Naive thymus-derived CD4-positive, alpha-beta T cell (primary cell): ENCODE results near the gene ELOA. TPM values are rescaled to one million over a fixed set of nuclear protein-coding genes. Genes with fewer than 3 reads are reported as not detected.

ENCODE experiments used
- ATAC-seq: fragments of 150-1000 bp; cut with Tn5 transposase; 2 replicates; pipeline ENCODE4 v1.10.0; 2021; ENCODE audit warnings: mild to moderate bottlenecking, moderate library complexity
- CTCF ChIA-PET: fragments of 350-600 bp; sonication (Branson Sonifier 250); formaldehyde crosslinking; loops from one replicate; lab custom pipeline; 2021; ENCODE audit warnings: antibody characterized with exemption; lab: Charles Lee
- POLR2A ChIA-PET: fragments of 350-600 bp; sonication (Branson Sonifier 250); formaldehyde crosslinking; loops from one replicate; lab custom pipeline; 2021; ENCODE audit warnings: antibody characterized with exemption, inconsistent platforms; lab: Charles Lee
- DNase-seq, 9 donors: peaks; one replicate each; pipeline versions ENCODE4 v3.0.0 to v3.0.0-alpha.2; 2020 to 2022; ENCODE audit warnings: mixed read lengths in 1 of 9
- H3K27ac ChIP-seq: one replicate; pipeline ENCODE4 v1.7.0; 2013; ENCODE audit warnings: mild to moderate bottlenecking, low read depth, low read length, moderate library complexity
- H3K27me3 ChIP-seq, 2 donors: one replicate each; pipeline ENCODE4 v1.7.0; 2013; ENCODE audit warnings: low read length in 2 of 2, mild to moderate bottlenecking in 2 of 2, moderate library complexity in 2 of 2; ENCODE audit not compliant: control insufficient read depth in 2 of 2, insufficient read depth in 2 of 2
- H3K36me3 ChIP-seq, 3 experiments: 1 replicate in 2 of 3; 2 replicates in 1 of 3; pipeline ENCODE4 v1.7.0; 2013; ENCODE audit warnings: low read length in 3 of 3, mild to moderate bottlenecking in 3 of 3, moderate library complexity in 1 of 3; ENCODE audit not compliant: insufficient read depth in 3 of 3, control insufficient read depth in 2 of 3
- H3K4me1 ChIP-seq, 2 donors: one replicate each; pipeline ENCODE4 v1.7.0; 2013; ENCODE audit warnings: low read length in 2 of 2, mild to moderate bottlenecking in 2 of 2, moderate library complexity in 1 of 2; ENCODE audit not compliant: control insufficient read depth in 2 of 2, insufficient read depth in 2 of 2
- H3K4me3 ChIP-seq: 2 replicates; pipeline ENCODE4 v1.7.0; 2013; ENCODE audit warnings: mild to moderate bottlenecking, low read length
- H3K9me3 ChIP-seq, 3 experiments: 1 replicate in 2 of 3; 2 replicates in 1 of 3; pipeline ENCODE4 v1.7.0; 2013; ENCODE audit warnings: low read length in 3 of 3; ENCODE audit not compliant: control insufficient read depth in 2 of 3
- H3K27ac Mint-ChIP-seq, 9 donors: one replicate each; pipeline ENCODE4 v1.8.0; 2020 to 2022; ENCODE audit warnings: mixed read lengths in 9 of 9, mild to moderate bottlenecking in 8 of 9, moderate library complexity in 5 of 9, inconsistent platforms in 2 of 9
- H3K27me3 Mint-ChIP-seq, 5 donors: one replicate each; pipeline ENCODE4 v1.8.0; 2021 to 2022; ENCODE audit warnings: mixed read lengths in 5 of 5, mild to moderate bottlenecking in 1 of 5
- H3K36me3 Mint-ChIP-seq, 5 donors: one replicate each; pipeline ENCODE4 v1.8.0; 2020 to 2022; ENCODE audit warnings: mixed read lengths in 5 of 5, mild to moderate bottlenecking in 3 of 5, inconsistent platforms in 1 of 5
- H3K4me1 Mint-ChIP-seq, 7 donors: one replicate each; pipeline ENCODE4 v1.8.0; 2020 to 2022; ENCODE audit warnings: mixed read lengths in 7 of 7, mild to moderate bottlenecking in 3 of 7, inconsistent platforms in 1 of 7
- H3K4me3 Mint-ChIP-seq, 10 donors: one replicate each; pipeline ENCODE4 v1.8.0; 2020 to 2022; ENCODE audit warnings: mild to moderate bottlenecking in 10 of 10, mixed read lengths in 10 of 10, moderate library complexity in 6 of 10, inconsistent platforms in 2 of 10
- H3K9me3 Mint-ChIP-seq, 11 donors: one replicate each; pipeline ENCODE4 v1.8.0; 2020 to 2022; ENCODE audit warnings: mixed read lengths in 11 of 11, mild to moderate bottlenecking in 4 of 11, inconsistent platforms in 1 of 11, moderate library complexity in 1 of 11
- intact Hi-C, 2 donors: fragments of 100-400 bp; cut with micrococcal nuclease; formaldehyde crosslinking; loops; one replicate each; pipeline ENCODE4 v1.15.1; 2023
- polyA plus RNA-seq, 2 donors: library from polyadenylated mRNA; unstranded; fragments of 300-500 nt; fragmentation: Illumina TruSeq; gene quantifications; one replicate each; pipeline ENCODE4 v1.2.3, GENCODE V29; 2021
- total RNA-seq, 6 experiments: library from RNA in 5 of 6; stranded (reverse) in 5 of 6; gene quantifications; 1 replicate in 5 of 6; 2 replicates in 1 of 6; pipeline ENCODE4 v1.2.3 and lab custom pipeline; 2021 to 2026

ELOA gene
- total and polyA plus RNA-seq, 7 experiments from 2014 or later, result 20.3 to 36.1 (median 30.4) TPM

- ChIA-PET POLR2A (interaction anchor here (1.1 to 6.0 kb wide), 3 partner anchors 10 to 16 kb away, joined by 4 to 68 read pairs (median 11); partner anchors contain the start of genes GALE and PITHD1), CTCF (no interaction called here)
- Histone ChIP-seq H3K4me1 (peaks cover 6 to 18% of the 10 kb centered on the region in 2 donors), H3K9me3 (no peaks in the 10 kb centered on the region), H3K36me3 (peaks cover 5 to 34% (median 8%) of the 10 kb centered on the region in 3 experiments), H3K27ac (no peak overlapping the region), H3K27me3 (no peaks in the 10 kb centered on the region), H3K4me3 (no peak overlapping the region)
- no peaks in the 10 kb centered on the region for H3K9me3 Mint-ChIP-seq
- no peaks in the 10 kb centered on the region for H3K27me3 Mint-ChIP-seq
- peak overlapping the region in 1 of 10 donors; percentile 35 for H3K4me3 Mint-ChIP-seq
- H3K36me3 Mint-ChIP-seq, result peaks cover 5 to 32% (median 26%) of the 10 kb centered on the region in 5 donors
- H3K4me1 Mint-ChIP-seq, result peaks cover 9 to 30% (median 28%) of the 10 kb centered on the region in 7 donors
- DNase-seq, result no peak
- H3K27ac Mint-ChIP-seq, result peak overlapping the region in 2 of 9 donors; percentile 44 to 84
- intact Hi-C loops, result no loop called here
- ATAC-seq, result no peak
Measured at GRCh38 chr1:23787701-23788100, 44.4 kb downstream of the ELOA start.

DNA sequence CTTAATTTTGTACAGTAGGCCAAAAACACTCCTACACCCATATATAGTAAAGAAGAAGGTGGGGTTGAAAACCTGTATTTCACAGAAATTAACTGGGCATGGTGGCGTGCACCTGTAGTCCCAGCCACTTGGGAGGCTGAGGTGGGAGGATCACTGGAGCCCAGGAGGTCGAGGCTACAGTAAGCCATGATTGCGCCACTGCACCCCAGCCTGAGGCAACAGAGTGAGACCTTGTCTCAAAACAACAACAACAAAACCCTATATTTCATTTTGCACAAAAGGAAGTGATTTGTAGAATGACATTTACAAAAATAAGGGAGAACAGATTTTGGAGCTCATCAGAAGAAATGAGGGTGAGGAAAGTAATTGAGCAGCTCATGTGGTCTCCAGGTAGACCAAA, 45.4 kb downstream of the ELOA start:
- Histone ChIP-seq H3K27ac (no peak overlapping the region), H3K36me3 (peaks cover 5 to 43% (median 8%) of the 10 kb centered on the region in 3 experiments), H3K4me1 (peaks cover 6 to 18% of the 10 kb centered on the region in 2 donors), H3K4me3 (no peak overlapping the region), H3K9me3 (no peaks in the 10 kb centered on the region), H3K27me3 (no peaks in the 10 kb centered on the region)
- DNase-seq (no peak), ATAC-seq (no peak)
- Mint-ChIP-seq H3K36me3 (peaks cover 5 to 32% (median 26%) of the 10 kb centered on the region in 5 donors), H3K4me3 (peak overlapping the region in 6 of 10 donors; percentile 16 to 59 (median 46)), H3K4me1 (peaks cover 9 to 30% (median 28%) of the 10 kb centered on the region in 7 donors), H3K27me3 (no peaks in the 10 kb centered on the region), H3K9me3 (no peaks in the 10 kb centered on the region), H3K27ac (peak overlapping the region in 8 of 9 donors; percentile 18 to 67 (median 48))
- intact Hi-C loops, result no loop called here
- CTCF ChIA-PET, result no interaction called here
- POLR2A ChIA-PET, result interaction anchor here (0.6 to 6.0 kb wide), 6 partner anchors 9 to 108 kb away, joined by 3 to 68 read pairs (median 4); partner anchors contain the start of genes GALE and PITHD1

- peak; percentile 65 to 90 (median 79) for DNase-seq
- CTCF ChIA-PET, result interaction anchor here (1.0 kb wide), 1 partner anchor 9 kb away, joined by 3 read pairs; no protein-coding TSS in a partner anchor
- peaks cover under 1 to 27% (median 21%) of the 10 kb centered on the region in 5 donors for H3K36me3 Mint-ChIP-seq
- intact Hi-C loops, result loop anchor here (1.0 to 5.0 kb wide), 5 partner anchors 9 to 772 kb away; partner anchors contain the start of genes GALE (in 2 of the 2), PITHD1 (in 2 of the 2), FUCA1 (in 1 of the 2) and KDM1A (in 1 of the 2)
- POLR2A ChIA-PET, result interaction anchor here (0.6 to 6.0 kb wide), 7 partner anchors 10 to 190 kb away, joined by 3 to 68 read pairs (median 4); partner anchors contain the start of genes ELOA, GALE, HMGCL and PITHD1
- Histone ChIP-seq H3K9me3 (no peaks in the 10 kb centered on the region), H3K4me1 (peaks cover 6 to 18% of the 10 kb centered on the region in 2 donors), H3K27ac (peak within 1 kb of the TSS; percentile 88), H3K4me3 (peak within 1 kb of the TSS; percentile 96), H3K27me3 (no peaks in the 10 kb centered on the region), H3K36me3 (peaks cover 2 to 51% (median 4%) of the 10 kb centered on the region in 3 experiments)
- peak; percentile 91 for ATAC-seq
- peaks cover 9 to 28% (median 23%) of the 10 kb centered on the region in 7 donors for H3K4me1 Mint-ChIP-seq
- no peaks in the 10 kb centered on the region for H3K9me3 Mint-ChIP-seq
- H3K27ac Mint-ChIP-seq, result peak within 1 kb of the TSS; percentile 88 to 99 (median 97)
- H3K27me3 Mint-ChIP-seq, result no peaks in the 10 kb centered on the region
- peak within 1 kb of the TSS; percentile 91 to 98 (median 97) for H3K4me3 Mint-ChIP-seq
Measured at GRCh38 chr1:23790696-23791515, 47.6 kb downstream of the ELOA start, which contains the start of gene LYPLA2. TSS of gene LYPLA2 (plus strand) at chr1:23791145. CDS start at chr1:23792683, 1,538 bp downstream.

- H3K4me1 Mint-ChIP-seq, result peaks cover 9 to 28% (median 23%) of the 10 kb centered on the region in 7 donors
- ChIA-PET CTCF (interaction anchor here (1.0 kb wide), 1 partner anchor 8 kb away, joined by 3 read pairs; no protein-coding TSS in a partner anchor), POLR2A (interaction anchor here (0.6 to 6.0 kb wide), 6 partner anchors 9 to 189 kb away, joined by 3 to 68 read pairs (median 6); partner anchors contain the start of genes GALE, HMGCL and PITHD1)
- intact Hi-C loops, result loop anchor here (1.0 to 5.0 kb wide), 5 partner anchors 9 to 772 kb away; partner anchors contain the start of genes GALE (in 2 of the 2), PITHD1 (in 2 of the 2), FUCA1 (in 1 of the 2) and KDM1A (in 1 of the 2)
- H3K27ac Mint-ChIP-seq, result peak overlapping the region; percentile 88 to 99 (median 97)
- H3K9me3 ChIP-seq, result no peaks in the 10 kb centered on the region
- H3K9me3 Mint-ChIP-seq, result no peaks in the 10 kb centered on the region
- H3K27me3 ChIP-seq, result no peaks in the 10 kb centered on the region
- peak; percentile 42 for ATAC-seq
- H3K27ac ChIP-seq, result peak overlapping the region; percentile 88
- peaks cover 0 to 21% (median 16%) of the 10 kb centered on the region in 5 donors for H3K36me3 Mint-ChIP-seq
- peak overlapping the region; percentile 96 for H3K4me3 ChIP-seq
- DNase-seq, result peak in 7 of 9 donors; percentile 21 to 44 (median 36)
- H3K36me3 ChIP-seq, result peaks cover 0 to 51% (median 0%) of the 10 kb centered on the region in 3 experiments
- H3K4me1 ChIP-seq, result peaks cover 6 to 18% of the 10 kb centered on the region in 2 donors
- H3K27me3 Mint-ChIP-seq, result no peaks in the 10 kb centered on the region
- H3K4me3 Mint-ChIP-seq, result peak overlapping the region; percentile 91 to 98 (median 97)
Measured at GRCh38 chr1:23791516-23792047, 48.3 kb downstream of the ELOA start.

- peaks cover 6 to 18% of the 10 kb centered on the region in 2 donors for H3K4me1 ChIP-seq
- Mint-ChIP-seq H3K36me3 (peaks cover 0 to 18% (median 9%) of the 10 kb centered on the region in 5 donors), H3K4me1 (peaks cover 9 to 28% (median 23%) of the 10 kb centered on the region in 7 donors), H3K27ac (peak overlapping the region; percentile 88 to 99 (median 97)), H3K4me3 (peak overlapping the region; percentile 91 to 98 (median 97)), H3K27me3 (no peaks in the 10 kb centered on the region), H3K9me3 (no peaks in the 10 kb centered on the region)
- DNase-seq, result no peak
- intact Hi-C loops, result loop anchor here in 1 of 2 donors (5.0 kb wide), 1 partner anchor 75 kb away; the partner anchor contains the start of gene FUCA1
- no peak for ATAC-seq
- peaks cover 0 to 46% (median 0%) of the 10 kb centered on the region in 3 experiments for H3K36me3 ChIP-seq
- peak overlapping the region; percentile 88 for H3K27ac ChIP-seq
- no peaks in the 10 kb centered on the region for H3K9me3 ChIP-seq
- ChIA-PET POLR2A (interaction anchor here (1.4 to 6.0 kb wide), 5 partner anchors 8 to 188 kb away, joined by 3 to 68 read pairs (median 8); partner anchors contain the start of genes GALE, HMGCL and PITHD1), CTCF (no interaction called here)
- no peaks in the 10 kb centered on the region for H3K27me3 ChIP-seq
- H3K4me3 ChIP-seq, result peak overlapping the region; percentile 96
Measured at GRCh38 chr1:23792151-23792945, 49.1 kb downstream of the ELOA start.
